ENCODE measurements around the gene DLG2.

GRCh38 chr11:84687433-84687832 lies 939.7 kb downstream of the DLG2 start:
- no peak for TF ChIP-seq CTCF (IDR thresholded peaks at IDR 0.05; ENCODE audit: insufficient read depth, low read length)
- no peak for TF ChIP-seq POLR2AphosphoS5 (IDR thresholded peaks at IDR 0.05; ENCODE audit: low read depth)
- TF ChIP-seq REST (IDR thresholded peaks at IDR 0.05; ENCODE audit: insufficient replicate concordance, low read depth), result no peak
